Suprapubic skin (tissue), 4 donors: Measurements from ENCODE around the gene PABPN1L. TPM values are rescaled to one million over a fixed set of nuclear protein-coding genes. Genes with fewer than 3 reads are reported as not detected.
A peak's percentile ranks its signal among the peaks of the same experiment; 100 is the strongest.

ENCODE experiments used
- DNase-seq, 2 donors: peaks; one replicate each; pipeline ENCODE4 v3.0.0-alpha.2; 2019; ENCODE audit warnings: low spot score in 2 of 2
- H3K27ac ChIP-seq: fragments of 200-600 bp; sonication (generic); one replicate; pipeline ENCODE4 v1.5.1; 2019
- H3K27me3 ChIP-seq: fragments of 200-600 bp; sonication (generic); one replicate; pipeline ENCODE4 v1.5.1; 2019
- H3K36me3 ChIP-seq: fragments of 200-600 bp; sonication (generic); one replicate; pipeline ENCODE4 v1.5.1; 2019
- H3K4me1 ChIP-seq: fragments of 200-600 bp; sonication (generic); one replicate; pipeline ENCODE4 v1.5.1; 2019
- H3K4me3 ChIP-seq: fragments of 200-600 bp; sonication (generic); one replicate; pipeline ENCODE4 v1.5.1; 2019; ENCODE audit warnings: mild to moderate bottlenecking
- H3K9me3 ChIP-seq: fragments of 200-600 bp; sonication (generic); one replicate; pipeline ENCODE4 v1.5.1; 2019
- CTCF ChIP-seq, 2 donors: fragments of 200-600 bp in 1 of 2; fragments of 450-650 bp in 1 of 2; sonication (generic) in 1 of 2; IDR thresholded peaks; one replicate each; pipeline ENCODE4 v1.5.1; 2016 to 2019; ENCODE audit warnings: antibody characterized with exemption in 2 of 2, mild to moderate bottlenecking in 1 of 2, moderate library complexity in 1 of 2
- EP300 ChIP-seq: sonication (generic); formaldehyde crosslinking; IDR thresholded peaks from one replicate; pipeline ENCODE4 v1.6.1; 2017; ENCODE audit warnings: antibody characterized with exemption
- POLR2A ChIP-seq, 2 donors: fragments of 450-650 bp; IDR thresholded peaks; one replicate each; pipeline ENCODE4 v1.6.1; 2017; ENCODE audit warnings: antibody characterized with exemption in 2 of 2, mild to moderate bottlenecking in 2 of 2, moderate library complexity in 2 of 2
- POLR2AphosphoS5 ChIP-seq, 3 donors: sonication (generic); formaldehyde crosslinking; IDR thresholded peaks; one replicate each; pipeline ENCODE4 v1.6.1; 2017; ENCODE audit warnings: antibody characterized with exemption in 3 of 3
- WGBS: methylation state at CpG from one replicate; pipeline ENCODE4 v1.1.5; 2018; 5-methylcytosine and 5-hydroxymethylcytosine counted together
- total RNA-seq, 4 donors: library from RNA; depleted of rRNA; stranded (reverse); fragments of >200 nt; gene quantifications; one replicate each; pipeline ENCODE4 v1.1.0, GENCODE V29; 2016

The PABPN1L gene
- total RNA-seq, 4 donors from 2014 or later = not detected

GRCh38 chr16:88882358-88883030 is 16.0 kb upstream of the PABPN1L start:
- DNase-seq = peak in 1 of 2 donors; percentile 82

GRCh38 chr16:88881675-88882357 is 15.4 kb upstream of the PABPN1L start:
- no peaks in the 10 kb centered on the region for H3K27me3 ChIP-seq
- peak overlapping the region; percentile 4 for H3K4me3 ChIP-seq
- DNase-seq = no peak
- peaks cover 28% of the 10 kb centered on the region for H3K4me1 ChIP-seq
- peaks cover 18% of the 10 kb centered on the region for H3K36me3 ChIP-seq
- TF ChIP-seq POLR2A (IDR thresholded peaks at IDR 0.05) = no peak
- TF ChIP-seq POLR2AphosphoS5 (IDR thresholded peaks at IDR 0.05) = no peak
- TF ChIP-seq CTCF (IDR thresholded peaks at IDR 0.05) = no peak
- TF ChIP-seq EP300 = no peak
- WGBS = 48% methylated on average over 14 of the region's 27 CpGs
- peak overlapping the region; percentile 43 for H3K27ac ChIP-seq
- H3K9me3 ChIP-seq = no peaks in the 10 kb centered on the region

More at GRCh38 chr16:88882358-88883030, 16.0 kb upstream of the PABPN1L start:
- Histone ChIP-seq H3K4me3 (no peak overlapping the region), H3K9me3 (no peaks in the 10 kb centered on the region), H3K27ac (no peak overlapping the region), H3K27me3 (no peaks in the 10 kb centered on the region), H3K36me3 (peaks cover 18% of the 10 kb centered on the region), H3K4me1 (peaks cover 28% of the 10 kb centered on the region)
- no peak for TF ChIP-seq EP300
- no peak for TF ChIP-seq POLR2AphosphoS5 (IDR thresholded peaks at IDR 0.05)
- TF ChIP-seq POLR2A (IDR thresholded peaks at IDR 0.05) = no peak
- no peak for TF ChIP-seq CTCF (IDR thresholded peaks at IDR 0.05)
- WGBS = 57% methylated on average over 21 of the region's 26 CpGs

GRCh38 chr16:88881007-88881615 is 14.7 kb upstream of the PABPN1L start:
- TF ChIP-seq EP300 = no peak
- TF ChIP-seq POLR2AphosphoS5 (IDR thresholded peaks at IDR 0.05) = no peak
- no peak for TF ChIP-seq POLR2A (IDR thresholded peaks at IDR 0.05)
- no peak for TF ChIP-seq CTCF (IDR thresholded peaks at IDR 0.05)
- DNase-seq = no peak
- H3K27ac ChIP-seq = peak overlapping the region; percentile 43
- H3K27me3 ChIP-seq = no peaks in the 10 kb centered on the region
- WGBS = 60% methylated on average over 2 of the region's 46 CpGs
- H3K4me1 ChIP-seq = peaks cover 28% of the 10 kb centered on the region
- H3K9me3 ChIP-seq = no peaks in the 10 kb centered on the region
- peak overlapping the region; percentile 4 for H3K4me3 ChIP-seq
- peaks cover 18% of the 10 kb centered on the region for H3K36me3 ChIP-seq

- no peak for DNase-seq
- Histone ChIP-seq H3K36me3 (peaks cover 18% of the 10 kb centered on the region), H3K4me3 (peak overlapping the region; percentile 4), H3K27me3 (no peaks in the 10 kb centered on the region), H3K27ac (peak overlapping the region; percentile 28), H3K4me1 (peaks cover 28% of the 10 kb centered on the region), H3K9me3 (no peaks in the 10 kb centered on the region)
- no peak for TF ChIP-seq POLR2AphosphoS5 (IDR thresholded peaks at IDR 0.05)
- TF ChIP-seq POLR2A (IDR thresholded peaks at IDR 0.05) = no peak
- no peak for TF ChIP-seq CTCF (IDR thresholded peaks at IDR 0.05)
- TF ChIP-seq EP300 = no peak
- WGBS = 57% methylated on average over 25 of the region's 36 CpGs
Measured at GRCh38 chr16:88880226-88881006, 14.0 kb upstream of the PABPN1L start.
